Psoas muscle (tissue), 8 donors: ENCODE data around the gene PANK1. TPM values are rescaled to one million over a fixed set of nuclear protein-coding genes. Genes with fewer than 3 reads are reported as not detected.

ENCODE experiments used
- ATAC-seq, 4 donors: fragments of 200-7000 bp; cut with Tn5 transposase; one replicate each; pipeline ENCODE4 v1.9.1; 2020; ENCODE audit warnings: moderate library complexity in 3 of 4, mild to moderate bottlenecking in 2 of 4
- DNase-seq, 2 donors: peaks; one replicate each; pipeline ENCODE4 v3.0.0-alpha.2; 2020
- H3K27ac ChIP-seq: fragments of 200-600 bp; one replicate; pipeline ENCODE4 v1.8.0; 2022
- H3K27me3 ChIP-seq, 3 donors: fragments of 200-600 bp in 1 of 3; one replicate each; pipeline versions ENCODE4 v1.6.1 to v1.8.0; 2013 to 2022; ENCODE audit warnings: low read length in 2 of 3, mild to moderate bottlenecking in 2 of 3, moderate library complexity in 1 of 3; ENCODE audit not compliant: insufficient read depth in 3 of 3
- H3K36me3 ChIP-seq, 2 donors: fragments of 200-600 bp in 1 of 2; one replicate each; pipeline versions ENCODE4 v1.6.1 to v1.8.0; 2013 to 2022; ENCODE audit warnings: low read depth in 1 of 2, mild to moderate bottlenecking in 1 of 2, moderate library complexity in 1 of 2; ENCODE audit not compliant: insufficient read depth in 1 of 2
- H3K4me1 ChIP-seq: fragments of 200-600 bp; one replicate; pipeline ENCODE4 v1.8.0; 2022
- H3K4me3 ChIP-seq: fragments of 200-600 bp; one replicate; pipeline ENCODE4 v1.8.0; 2022; ENCODE audit warnings: mild to moderate bottlenecking
- H3K9me3 ChIP-seq: fragments of 200-600 bp; one replicate; pipeline ENCODE4 v1.8.0; 2022
- WGBS, 3 donors: extraction: QIAGEN DNeasy Blood & Tissue Kit; methylation state at CpG; one replicate each; pipeline versions ENCODE4 v1.1.6 to v1.1.7; 2013; 5-methylcytosine and 5-hydroxymethylcytosine counted together
- intact Hi-C, 2 donors: fragments of 100-400 bp; cut with DNase I; formaldehyde crosslinking; loops; one replicate each; pipeline versions ENCODE4 v1.11.0 to v1.14.2; 2022
- polyA plus RNA-seq, 3 donors: library from polyadenylated mRNA; stranded (reverse); fragments of 200-250 nt; gene quantifications; one replicate each; pipeline ENCODE4 v1.2.3, GENCODE V29; 2013
- total RNA-seq, 4 donors: library from RNA; stranded (reverse); fragmentation: NEBNext Ultra II Directional in 2 of 4; extraction: Animal tissue kit (Norgen Biotek cat#: 25700) in 2 of 4; gene quantifications; one replicate each; pipeline versions ENCODE4 v1.2.1 to v1.2.4, GENCODE V29; 2021 to 2023
- TF ChIP-seq, protein P1 (sequence below): fragments of 200-600 bp; IDR thresholded peaks from one replicate; pipeline ENCODE4 v1.8.0; 2022; ENCODE audit warnings: antibody characterized with exemption
- donor health status: healthy with polysubstance abuse.
- donor health status: DM: no; HTN: no; CAD: no; lungs with moderate emphysema.
- donor health status: Bipolar disorder and iron deficiency.
- donor health status: healthy.
- donor health status: DM: yes; HTN: yes; CAD: no.
- donor health status: DM: no; HTN: no; CAD: no.
- donor health status: DM: no; HTN: no; CAD: no.
- donor health status: DM: yes; HTN: yes; CAD: no.

Gene PANK1
- total and polyA plus RNA-seq, 7 donors: 0.91 to 17.0 (median 6.3) TPM

- Histone ChIP-seq H3K27ac (peak overlapping the region; percentile 93), H3K36me3 (no peaks in the 10 kb centered on the region), H3K4me1 (peaks cover 48% of the 10 kb centered on the region), H3K27me3 (no peaks in the 10 kb centered on the region), H3K9me3 (no peaks in the 10 kb centered on the region), H3K4me3 (peak overlapping the region; percentile 94)
- 0 to 3% (median 2%) methylated on average over 2 of the region's 2 CpGs for WGBS, 3 donors
- TF ChIP-seq, protein P1, sequence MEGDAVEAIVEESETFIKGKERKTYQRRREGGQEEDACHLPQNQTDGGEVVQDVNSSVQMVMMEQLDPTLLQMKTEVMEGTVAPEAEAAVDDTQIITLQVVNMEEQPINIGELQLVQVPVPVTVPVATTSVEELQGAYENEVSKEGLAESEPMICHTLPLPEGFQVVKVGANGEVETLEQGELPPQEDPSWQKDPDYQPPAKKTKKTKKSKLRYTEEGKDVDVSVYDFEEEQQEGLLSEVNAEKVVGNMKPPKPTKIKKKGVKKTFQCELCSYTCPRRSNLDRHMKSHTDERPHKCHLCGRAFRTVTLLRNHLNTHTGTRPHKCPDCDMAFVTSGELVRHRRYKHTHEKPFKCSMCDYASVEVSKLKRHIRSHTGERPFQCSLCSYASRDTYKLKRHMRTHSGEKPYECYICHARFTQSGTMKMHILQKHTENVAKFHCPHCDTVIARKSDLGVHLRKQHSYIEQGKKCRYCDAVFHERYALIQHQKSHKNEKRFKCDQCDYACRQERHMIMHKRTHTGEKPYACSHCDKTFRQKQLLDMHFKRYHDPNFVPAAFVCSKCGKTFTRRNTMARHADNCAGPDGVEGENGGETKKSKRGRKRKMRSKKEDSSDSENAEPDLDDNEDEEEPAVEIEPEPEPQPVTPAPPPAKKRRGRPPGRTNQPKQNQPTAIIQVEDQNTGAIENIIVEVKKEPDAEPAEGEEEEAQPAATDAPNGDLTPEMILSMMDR: no peak
- DNase-seq (no peak), ATAC-seq (no peak)
- intact Hi-C loops: loop anchor here (5.0 to 10.0 kb wide), 2 partner anchors 59 to 349 kb away; partner anchors contain the start of gene KIF20B (in 1 of the 2)
Observed at GRCh38 chr10:89643431-89643811, 1.6 kb downstream of the PANK1 start.

- TF ChIP-seq, protein P1: no peak
- intact Hi-C loops: loop anchor here (5.0 to 10.0 kb wide), 2 partner anchors 60 to 347 kb away; partner anchors contain the start of gene KIF20B (in 1 of the 2)
- Histone ChIP-seq H3K36me3 (no peaks in the 10 kb centered on the region), H3K9me3 (no peaks in the 10 kb centered on the region), H3K27ac (peak overlapping the region; percentile 12), H3K4me3 (peak overlapping the region; percentile 94), H3K4me1 (peaks cover 44% of the 10 kb centered on the region), H3K27me3 (no peaks in the 10 kb centered on the region)
- WGBS, 3 donors: 42 to 66% (median 61%) methylated on average over 3 of the region's 3 CpGs
- ATAC-seq (no peak), DNase-seq (no peak)
Observed at GRCh38 chr10:89642193-89642592, 2.8 kb downstream of the PANK1 start.

DNA sequence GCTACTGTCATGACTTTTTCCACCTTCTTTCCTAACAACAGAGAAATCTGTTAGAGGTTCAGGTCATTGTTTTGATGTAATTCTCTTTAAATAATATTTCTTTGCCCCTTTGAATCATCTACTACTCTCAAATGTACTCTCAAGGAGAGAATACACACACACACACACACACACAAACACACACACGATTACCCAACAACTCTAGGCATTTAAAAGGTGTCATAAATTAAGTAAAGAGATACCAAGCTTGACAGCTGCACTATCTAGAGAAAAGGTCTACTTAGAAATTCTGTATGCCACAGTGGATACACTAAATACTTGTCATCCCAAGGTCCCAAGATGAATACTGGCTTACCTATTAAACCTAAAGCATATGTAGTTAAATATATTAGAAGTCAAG is 4.8 kb downstream of the PANK1 start:
- 29% methylated on average over 1 of the region's 1 CpG for WGBS, 3 donors
- intact Hi-C loops: loop anchor here (5.0 to 10.0 kb wide), 2 partner anchors 62 to 345 kb away; partner anchors contain the start of gene KIF20B (in 1 of the 2)
- ATAC-seq: no peak
- DNase-seq: no peak
- Histone ChIP-seq H3K4me1 (peaks cover 31% of the 10 kb centered on the region), H3K9me3 (no peaks in the 10 kb centered on the region), H3K27me3 (no peaks in the 10 kb centered on the region), H3K36me3 (no peaks in the 10 kb centered on the region), H3K27ac (peak overlapping the region; percentile 50), H3K4me3 (no peak overlapping the region)
- TF ChIP-seq, protein P1: no peak

DNA sequence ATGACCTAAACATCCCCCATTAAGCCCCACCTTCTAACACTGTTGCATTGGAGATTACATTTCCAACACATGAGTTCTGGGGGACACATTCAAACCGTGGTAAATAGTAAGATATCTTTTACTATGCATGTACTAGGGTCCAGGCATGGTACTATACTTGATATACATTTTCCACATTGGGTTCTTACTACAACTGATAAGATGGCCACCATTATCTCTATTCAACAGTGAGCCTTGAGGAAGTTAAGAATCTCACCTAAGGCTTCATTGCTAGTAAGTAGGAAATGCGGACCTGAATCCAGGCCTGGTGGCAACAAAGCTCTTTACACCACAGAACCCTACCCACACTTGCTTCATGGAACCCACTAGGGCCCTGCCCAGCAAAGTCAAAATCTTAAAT is 5.7 kb downstream of the PANK1 start:
- WGBS, 3 donors: 77 to 91% (median 90%) methylated on average over 2 of the region's 2 CpGs
- H3K9me3 ChIP-seq: no peaks in the 10 kb centered on the region
- intact Hi-C loops: no loop called here
- ATAC-seq (no peak), DNase-seq (no peak)
- TF ChIP-seq, protein P1: no peak
- no peak overlapping the region for H3K4me3 ChIP-seq
- H3K4me1 ChIP-seq: peaks cover 38% of the 10 kb centered on the region
- peak overlapping the region; percentile 50 for H3K27ac ChIP-seq
- H3K36me3 ChIP-seq: no peaks in the 10 kb centered on the region
- H3K27me3 ChIP-seq: no peaks in the 10 kb centered on the region

DNA sequence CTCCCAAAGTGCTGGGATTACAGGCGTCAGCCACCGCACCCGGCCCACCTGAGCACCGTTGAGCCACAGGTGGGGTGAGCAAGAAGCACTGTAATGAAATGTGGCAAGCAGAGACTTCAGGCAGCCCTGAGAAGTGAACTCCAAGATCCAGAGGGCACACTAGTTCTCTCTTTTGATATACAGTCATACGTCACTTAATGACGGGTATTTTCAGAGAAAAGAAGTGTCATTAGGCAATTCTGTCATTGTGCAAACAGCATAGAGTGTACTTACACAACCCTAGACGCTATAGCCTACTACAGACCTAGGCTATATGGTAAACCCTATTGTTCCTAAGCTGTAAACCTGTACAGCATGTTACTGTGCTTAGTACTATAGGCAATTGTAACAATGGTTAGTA is 7.9 kb downstream of the PANK1 start:
- Histone ChIP-seq H3K9me3 (no peaks in the 10 kb centered on the region), H3K27me3 (no peaks in the 10 kb centered on the region), H3K27ac (no peak overlapping the region), H3K36me3 (no peaks in the 10 kb centered on the region), H3K4me3 (no peak overlapping the region), H3K4me1 (peaks cover 49% of the 10 kb centered on the region)
- DNase-seq (no peak), ATAC-seq (no peak)
- 96 to 98% (median 97%) methylated on average over 7 of the region's 7 CpGs for WGBS, 3 donors
- TF ChIP-seq, protein P1: no peak
- intact Hi-C loops: no loop called here
